Fibroblast of lung (primary cell): ENCODE measurements around the gene INTS6. TPM values are rescaled to one million over a fixed set of nuclear protein-coding genes. Genes with fewer than 3 reads are reported as not detected.

Experiments
- DNase-seq, 2 donors: peaks; one replicate each; pipeline versions ENCODE4 v3.0.0 to v3.0.0-alpha.2; 2010; ENCODE audit warnings: low read depth in 2 of 2
- H2AFZ ChIP-seq: 2 replicates; pipeline ENCODE4 v1.5.1; 2012; ENCODE audit warnings: low read length, control low read depth, inconsistent platforms
- H3K27ac ChIP-seq: 2 replicates; pipeline ENCODE4 v1.5.1; 2011; ENCODE audit warnings: low read length, control low read depth; ENCODE audit not compliant: insufficient read depth
- H3K27me3 ChIP-seq: 2 replicates; pipeline ENCODE4 v1.5.1; 2011; ENCODE audit warnings: mild to moderate bottlenecking, low read length; ENCODE audit not compliant: control insufficient read depth, insufficient read depth
- H3K36me3 ChIP-seq: 2 replicates; pipeline ENCODE4 v1.5.1; 2011; ENCODE audit warnings: low read length; ENCODE audit not compliant: control insufficient read depth, insufficient read depth
- H3K4me1 ChIP-seq: 2 replicates; pipeline ENCODE4 v1.5.1; 2011; ENCODE audit warnings: low read length; ENCODE audit not compliant: control insufficient read depth, insufficient read depth; ENCODE audit errors: extremely low read depth
- H3K4me2 ChIP-seq: 2 replicates; pipeline ENCODE4 v1.5.1; 2011; ENCODE audit warnings: low read length, control low read depth; ENCODE audit not compliant: insufficient read depth; ENCODE audit errors: extremely low read depth
- H3K4me3 ChIP-seq, 4 experiments: fragments of 200-600 bp in 1 of 4; sonication (generic) in 1 of 4; replicated peaks in 1 of 4; 2 replicates each; pipeline ENCODE4 v1.5.1; 2011 to 2016; ENCODE audit warnings: low read length in 4 of 4, low read depth in 3 of 4, mild to moderate bottlenecking in 3 of 4, control low read depth in 2 of 4, inconsistent platforms in 1 of 4, mixed read lengths in 1 of 4; ENCODE audit not compliant: insufficient read depth in 1 of 4; ENCODE audit errors: control extremely low read depth in 1 of 4
- H3K79me2 ChIP-seq: 2 replicates; pipeline ENCODE4 v1.5.1; 2012; ENCODE audit warnings: mild to moderate bottlenecking, low read length, inconsistent platforms; ENCODE audit not compliant: control insufficient read depth, insufficient read depth
- H3K9ac ChIP-seq: 2 replicates; pipeline ENCODE4 v1.5.1; 2011; ENCODE audit warnings: mild to moderate bottlenecking, low read length, control low read depth; ENCODE audit not compliant: insufficient read depth
- H3K9me3 ChIP-seq: 2 replicates; pipeline ENCODE4 v1.5.1; 2012; ENCODE audit warnings: low read depth, low read length; ENCODE audit not compliant: control insufficient read depth, insufficient read depth
- H4K20me1 ChIP-seq: 2 replicates; pipeline ENCODE4 v1.5.1; 2011; ENCODE audit warnings: low read length; ENCODE audit not compliant: control insufficient read depth, insufficient read depth; ENCODE audit errors: extremely low read depth
- EZH2 ChIP-seq: IDR thresholded peaks from 2 replicates; pipeline ENCODE4 v1.5.1; 2012; ENCODE audit warnings: low read length, control low read depth, mild to moderate bottlenecking; ENCODE audit errors: missing control alignments
- polyA plus RNA-seq, 2 donors: library from polyadenylated mRNA; depleted of rRNA in 1 of 2; stranded (reverse) in 1 of 2; unstranded in 1 of 2; fragments of >200 nt; gene quantifications; 2 replicates each; pipeline ENCODE4 v1.2.1, GENCODE V29; 2011 to 2012; ENCODE audit warnings: missing spikeins in 1 of 2
- total RNA-seq: library from RNA; depleted of rRNA; stranded (reverse); fragments of >200 nt; gene quantifications from 2 replicates; pipeline ENCODE4 v1.2.1, GENCODE V29; 2014
- TF ChIP-seq, protein P1 (sequence below), 2 donors: IDR thresholded peaks in 1 of 2; conservative IDR thresholded peaks in 1 of 2; 1 replicate in 1 of 2; 2 replicates in 1 of 2; pipeline ENCODE4 v1.5.1; 2011 to 2012; ENCODE audit warnings: low read length in 2 of 2, control low read depth in 1 of 2, inconsistent platforms in 1 of 2, low read depth in 1 of 2, mild to moderate bottlenecking in 1 of 2

INTS6 gene
- total and polyA plus RNA-seq, 2 donors (not counting 1 experiment from before 2014, with no cell fraction given), result 29.3 to 66.7 TPM

DNA sequence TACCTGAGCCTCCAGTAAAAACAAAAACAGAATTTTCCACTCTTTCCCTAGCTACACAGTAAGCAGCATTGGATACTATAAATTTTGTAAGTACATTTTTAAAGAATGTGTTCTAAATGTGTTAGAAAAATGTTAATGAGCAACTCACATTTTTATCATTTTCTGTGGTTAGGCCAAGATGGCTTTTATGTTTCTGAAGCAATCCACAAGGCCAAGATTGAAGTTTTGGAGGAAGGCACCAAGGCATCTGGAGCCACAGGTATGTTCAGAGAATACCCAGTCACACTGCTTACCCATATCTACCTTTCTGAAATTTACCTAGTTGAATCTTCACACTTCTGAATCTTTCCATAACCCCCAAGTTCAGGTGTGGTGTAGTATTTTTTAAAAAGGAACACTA is 91.7 kb downstream of the INTS6 start:
- Histone ChIP-seq H3K27me3 (no peaks in the 10 kb centered on the region), H4K20me1 (no peaks in the 10 kb centered on the region), H3K36me3 (no peaks in the 10 kb centered on the region), H3K4me3 (no peak overlapping the region), H3K4me1 (no peaks in the 10 kb centered on the region), H3K4me2 (no peak overlapping the region), H2AFZ (no peak overlapping the region), H3K27ac (no peak overlapping the region), H3K9me3 (no peaks in the 10 kb centered on the region), H3K9ac (no peak overlapping the region), H3K79me2 (no peaks in the 10 kb centered on the region)
- TF ChIP-seq, protein P1, sequence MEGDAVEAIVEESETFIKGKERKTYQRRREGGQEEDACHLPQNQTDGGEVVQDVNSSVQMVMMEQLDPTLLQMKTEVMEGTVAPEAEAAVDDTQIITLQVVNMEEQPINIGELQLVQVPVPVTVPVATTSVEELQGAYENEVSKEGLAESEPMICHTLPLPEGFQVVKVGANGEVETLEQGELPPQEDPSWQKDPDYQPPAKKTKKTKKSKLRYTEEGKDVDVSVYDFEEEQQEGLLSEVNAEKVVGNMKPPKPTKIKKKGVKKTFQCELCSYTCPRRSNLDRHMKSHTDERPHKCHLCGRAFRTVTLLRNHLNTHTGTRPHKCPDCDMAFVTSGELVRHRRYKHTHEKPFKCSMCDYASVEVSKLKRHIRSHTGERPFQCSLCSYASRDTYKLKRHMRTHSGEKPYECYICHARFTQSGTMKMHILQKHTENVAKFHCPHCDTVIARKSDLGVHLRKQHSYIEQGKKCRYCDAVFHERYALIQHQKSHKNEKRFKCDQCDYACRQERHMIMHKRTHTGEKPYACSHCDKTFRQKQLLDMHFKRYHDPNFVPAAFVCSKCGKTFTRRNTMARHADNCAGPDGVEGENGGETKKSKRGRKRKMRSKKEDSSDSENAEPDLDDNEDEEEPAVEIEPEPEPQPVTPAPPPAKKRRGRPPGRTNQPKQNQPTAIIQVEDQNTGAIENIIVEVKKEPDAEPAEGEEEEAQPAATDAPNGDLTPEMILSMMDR (conservative IDR thresholded peaks at IDR 0.05 in 1 of 2, IDR thresholded peaks at IDR 0.05 in 1 of 2; ENCODE audit: low read depth in 1 of 2, low read length in 2 of 2), result no peak
- no peak for TF ChIP-seq EZH2
- DNase-seq, result peak in 1 of 2 donors; percentile 68

DNA sequence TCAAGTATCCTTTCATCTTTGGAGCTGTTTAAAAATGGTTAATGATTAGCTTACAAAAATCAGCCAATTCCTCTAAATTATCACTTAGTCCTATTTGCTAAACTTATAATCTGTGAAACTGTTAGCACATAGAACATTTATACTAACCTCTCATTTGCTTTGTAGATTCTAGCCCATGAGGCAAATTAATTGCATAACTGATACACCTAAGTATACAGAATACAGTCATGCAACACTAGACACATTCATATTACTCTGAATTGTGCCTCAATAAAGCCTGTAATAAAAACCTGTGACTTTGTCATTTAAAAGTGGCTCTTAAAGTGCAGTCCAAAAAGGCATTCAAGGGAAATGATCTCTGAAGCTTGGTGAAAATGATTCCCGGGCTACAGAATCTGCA is 92.3 kb downstream of the INTS6 start:
- H3K79me2 ChIP-seq, result no peaks in the 10 kb centered on the region
- no peak overlapping the region for H3K9ac ChIP-seq
- H3K4me1 ChIP-seq, result no peaks in the 10 kb centered on the region
- H3K4me3 ChIP-seq, result no peak overlapping the region
- H3K4me2 ChIP-seq, result no peak overlapping the region
- no peaks in the 10 kb centered on the region for H4K20me1 ChIP-seq
- no peak for DNase-seq
- no peak overlapping the region for H3K27ac ChIP-seq
- no peaks in the 10 kb centered on the region for H3K9me3 ChIP-seq
- H3K36me3 ChIP-seq, result no peaks in the 10 kb centered on the region
- no peaks in the 10 kb centered on the region for H3K27me3 ChIP-seq
- no peak for TF ChIP-seq EZH2
- TF ChIP-seq, protein P1 (conservative IDR thresholded peaks at IDR 0.05 in 1 of 2, IDR thresholded peaks at IDR 0.05 in 1 of 2; ENCODE audit: low read depth in 1 of 2, low read length in 2 of 2), result no peak
- no peak overlapping the region for H2AFZ ChIP-seq

DNA sequence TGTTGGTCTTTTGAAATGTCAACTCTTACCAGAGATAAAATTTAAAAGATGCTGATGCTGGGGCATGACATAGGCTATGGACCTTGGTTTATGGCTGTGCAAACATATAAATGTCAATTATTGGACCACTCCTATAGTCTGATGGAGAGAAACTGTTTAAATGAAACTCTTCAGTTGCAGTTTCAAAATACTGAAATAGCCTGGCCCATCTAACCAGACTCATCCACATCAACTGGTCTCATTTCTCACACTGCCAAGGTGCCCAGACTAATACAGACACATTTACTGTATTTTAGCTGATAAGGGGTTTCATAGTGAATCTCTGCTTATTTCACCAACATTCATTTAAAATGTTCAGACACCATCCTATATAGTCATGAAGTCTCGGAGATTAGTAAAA is 93.5 kb downstream of the INTS6 start:
- TF ChIP-seq, protein P1 (conservative IDR thresholded peaks at IDR 0.05 in 1 of 2, IDR thresholded peaks at IDR 0.05 in 1 of 2; ENCODE audit: low read depth in 1 of 2, low read length in 2 of 2), result no peak
- TF ChIP-seq EZH2, result no peak
- H3K9ac ChIP-seq, result no peak overlapping the region
- no peaks in the 10 kb centered on the region for H3K36me3 ChIP-seq
- no peak overlapping the region for H3K4me2 ChIP-seq
- DNase-seq, result no peak
- H3K27me3 ChIP-seq, result no peaks in the 10 kb centered on the region
- H4K20me1 ChIP-seq, result no peaks in the 10 kb centered on the region
- no peak overlapping the region for H3K4me3 ChIP-seq
- no peaks in the 10 kb centered on the region for H3K9me3 ChIP-seq
- H2AFZ ChIP-seq, result no peak overlapping the region
- no peaks in the 10 kb centered on the region for H3K79me2 ChIP-seq
- no peak overlapping the region for H3K27ac ChIP-seq
- H3K4me1 ChIP-seq, result no peaks in the 10 kb centered on the region
